Sigmoid colon (tissue), 7 donors: ENCODE data around the gene MBOAT1. TPM values are rescaled to one million over a fixed set of nuclear protein-coding genes. Genes with fewer than 3 reads are reported as not detected.

Source experiments
- DNase-seq: peaks from one replicate; pipeline ENCODE4 v3.0.0-alpha.2; 2019
- H3K27ac ChIP-seq, 4 donors: fragments of 200-600 bp; sonication (generic); one replicate each; pipeline ENCODE4 v1.5.1; 2016 to 2019; ENCODE audit warnings: mild to moderate bottlenecking in 1 of 4
- H3K27me3 ChIP-seq, 3 donors: fragments of 200-600 bp; sonication (generic); one replicate each; pipeline ENCODE4 v1.5.1; 2019; ENCODE audit warnings: mild to moderate bottlenecking in 1 of 3
- H3K36me3 ChIP-seq, 4 donors: fragments of 200-600 bp; sonication (generic); one replicate each; pipeline ENCODE4 v1.5.1; 2016 to 2019
- H3K4me1 ChIP-seq, 4 donors: fragments of 200-600 bp; sonication (generic); one replicate each; pipeline ENCODE4 v1.5.1; 2017 to 2019
- H3K4me3 ChIP-seq, 4 donors: fragments of 200-600 bp; sonication (generic); one replicate each; pipeline ENCODE4 v1.5.1; 2017 to 2019; ENCODE audit warnings: mild to moderate bottlenecking in 2 of 4, moderate library complexity in 1 of 4
- H3K9me3 ChIP-seq, 4 donors: fragments of 200-600 bp in 3 of 4; sonication (generic) in 3 of 4; one replicate each; pipeline versions ENCODE4 v1.5.1 to v1.6.1; 2013 to 2019
- EP300 ChIP-seq, 4 donors: sonication (generic); formaldehyde crosslinking; IDR thresholded peaks; one replicate each; pipeline ENCODE4 v1.6.1; 2017; ENCODE audit warnings: antibody characterized with exemption in 4 of 4
- POLR2A ChIP-seq, 2 donors: fragments of 450-650 bp; IDR thresholded peaks; one replicate each; pipeline ENCODE4 v1.6.1; 2016; ENCODE audit warnings: antibody characterized with exemption in 2 of 2, mild to moderate bottlenecking in 2 of 2, moderate library complexity in 2 of 2
- POLR2AphosphoS5 ChIP-seq, 4 donors: sonication (generic); formaldehyde crosslinking; IDR thresholded peaks; one replicate each; pipeline ENCODE4 v1.6.1; 2017; ENCODE audit warnings: antibody characterized with exemption in 4 of 4
- WGBS, 2 donors: extraction: QIAGEN DNeasy Blood & Tissue Kit; methylation state at CpG; one replicate each; pipeline ENCODE4 v1.1.7; 2013; 5-methylcytosine and 5-hydroxymethylcytosine counted together
- intact Hi-C: fragments of 100-400 bp; cut with DNase I; formaldehyde crosslinking; loops from one replicate; pipeline ENCODE4 v1.15.1; 2023
- polyA plus RNA-seq, 3 donors: library from polyadenylated mRNA; stranded (reverse); fragments of 200-250 nt; gene quantifications; one replicate each; pipeline ENCODE4 v1.2.3, GENCODE V29; 2013
- total RNA-seq, 4 donors: library from RNA; depleted of rRNA; stranded (reverse); fragments of >200 nt; gene quantifications; one replicate each; pipeline ENCODE4 v1.1.0, GENCODE V29; 2016
- TF ChIP-seq, protein P1 (sequence below), 4 experiments: fragments of 450-650 bp in 3 of 4; fragments of 200-600 bp in 1 of 4; IDR thresholded peaks; one replicate each; pipeline ENCODE4 v1.5.1; 2016 to 2019; ENCODE audit warnings: antibody characterized with exemption in 4 of 4, mild to moderate bottlenecking in 3 of 4, moderate library complexity in 2 of 4
- donor health status: healthy with polysubstance abuse.
- donor health status: Bipolar disorder and iron deficiency.
- donor health status: healthy.

MBOAT1 gene
- total and polyA plus RNA-seq, 7 donors = 2.4 to 16.6 (median 10.7) TPM

DNA sequence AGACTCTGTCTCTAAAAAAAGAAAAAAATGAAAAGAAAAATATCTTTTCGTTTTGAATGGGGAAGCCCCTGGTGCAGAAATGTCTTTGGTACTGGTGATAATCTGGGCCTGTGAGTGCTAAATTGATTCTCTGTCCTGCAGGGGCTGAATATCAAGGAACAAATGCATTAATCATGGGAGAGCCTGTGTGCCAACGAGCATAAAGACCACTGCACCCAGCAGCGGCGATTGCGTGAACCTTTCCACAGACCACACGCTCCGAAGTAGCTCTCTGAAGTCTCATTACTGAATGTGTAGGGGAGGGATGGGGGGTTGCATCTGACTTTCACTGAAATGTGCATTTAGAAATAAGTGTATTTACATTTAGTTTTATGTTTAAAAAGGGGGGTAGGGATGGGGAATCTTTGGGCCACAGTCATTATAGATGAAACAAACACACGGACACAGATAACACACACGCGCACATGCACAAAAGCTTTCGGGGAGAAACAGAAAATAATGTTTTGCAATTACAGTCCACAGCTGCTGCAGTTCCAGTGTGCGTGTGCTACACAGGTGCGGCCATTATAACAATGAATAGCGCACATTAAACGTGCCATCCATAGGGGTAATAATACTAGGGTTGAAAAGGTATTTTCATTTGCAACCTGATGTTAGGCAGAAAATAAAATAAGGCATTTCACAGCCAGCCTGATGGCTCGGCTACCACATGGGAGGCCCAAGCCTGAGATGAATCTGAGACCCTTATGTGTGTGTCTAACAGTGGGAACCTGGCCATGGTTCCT lies 154.0 kb downstream of the MBOAT1 start:
- H3K9me3 ChIP-seq = no peaks in the 10 kb centered on the region
- no peaks in the 10 kb centered on the region for H3K27me3 ChIP-seq
- TF ChIP-seq POLR2AphosphoS5 (IDR thresholded peaks at IDR 0.05) = no peak
- TF ChIP-seq, protein P1, sequence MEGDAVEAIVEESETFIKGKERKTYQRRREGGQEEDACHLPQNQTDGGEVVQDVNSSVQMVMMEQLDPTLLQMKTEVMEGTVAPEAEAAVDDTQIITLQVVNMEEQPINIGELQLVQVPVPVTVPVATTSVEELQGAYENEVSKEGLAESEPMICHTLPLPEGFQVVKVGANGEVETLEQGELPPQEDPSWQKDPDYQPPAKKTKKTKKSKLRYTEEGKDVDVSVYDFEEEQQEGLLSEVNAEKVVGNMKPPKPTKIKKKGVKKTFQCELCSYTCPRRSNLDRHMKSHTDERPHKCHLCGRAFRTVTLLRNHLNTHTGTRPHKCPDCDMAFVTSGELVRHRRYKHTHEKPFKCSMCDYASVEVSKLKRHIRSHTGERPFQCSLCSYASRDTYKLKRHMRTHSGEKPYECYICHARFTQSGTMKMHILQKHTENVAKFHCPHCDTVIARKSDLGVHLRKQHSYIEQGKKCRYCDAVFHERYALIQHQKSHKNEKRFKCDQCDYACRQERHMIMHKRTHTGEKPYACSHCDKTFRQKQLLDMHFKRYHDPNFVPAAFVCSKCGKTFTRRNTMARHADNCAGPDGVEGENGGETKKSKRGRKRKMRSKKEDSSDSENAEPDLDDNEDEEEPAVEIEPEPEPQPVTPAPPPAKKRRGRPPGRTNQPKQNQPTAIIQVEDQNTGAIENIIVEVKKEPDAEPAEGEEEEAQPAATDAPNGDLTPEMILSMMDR (IDR thresholded peaks at IDR 0.05) = no peak
- TF ChIP-seq POLR2A (IDR thresholded peaks at IDR 0.05) = no peak
- TF ChIP-seq EP300 (IDR thresholded peaks at IDR 0.05) = no peak
- intact Hi-C loops = loop anchor here (5.0 to 10.0 kb wide), 2 partner anchors 1064 to 1311 kb away; no protein-coding TSS in a partner anchor
- peaks cover 0 to 9% (median 3%) of the 10 kb centered on the region in 4 donors for H3K4me1 ChIP-seq
- DNase-seq = no peak
- H3K27ac ChIP-seq = no peak overlapping the region
- 86 to 87% methylated on average over 16 of the region's 16 CpGs for WGBS, 2 donors
- H3K36me3 ChIP-seq = no peaks in the 10 kb centered on the region
- no peak overlapping the region for H3K4me3 ChIP-seq

DNA sequence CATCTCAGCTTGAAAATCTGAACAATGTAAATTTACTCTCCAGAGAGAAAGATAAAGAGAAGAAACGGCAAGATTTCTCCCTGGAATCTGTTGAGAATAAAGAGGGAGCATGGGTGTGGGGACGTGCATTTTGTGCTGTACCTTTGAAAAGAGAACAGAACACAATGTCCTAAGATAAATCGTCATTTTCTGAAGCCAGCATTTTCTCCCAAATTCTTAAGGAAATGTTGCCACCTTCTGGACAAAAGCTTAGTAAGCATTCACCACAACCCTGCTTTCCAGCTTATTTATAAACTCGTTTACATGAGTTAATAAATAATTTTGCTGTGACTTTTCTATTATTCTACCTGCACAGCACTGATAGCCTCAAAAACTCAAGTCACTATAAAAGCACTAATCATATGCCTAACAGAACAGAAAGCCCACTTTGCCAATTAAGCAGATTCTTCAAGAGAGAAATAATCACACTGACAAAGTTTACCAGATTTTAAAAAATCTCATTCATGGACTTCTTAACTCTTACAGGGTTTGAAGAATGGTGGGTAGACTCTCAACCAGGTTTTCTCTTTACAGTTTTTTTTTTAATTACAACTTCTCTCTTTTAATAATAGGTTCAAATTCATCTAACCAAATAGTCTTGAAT lies 155.8 kb downstream of the MBOAT1 start:
- Histone ChIP-seq H3K4me1 (peaks cover 0 to 9% (median 3%) of the 10 kb centered on the region in 4 donors), H3K4me3 (no peak overlapping the region), H3K9me3 (no peaks in the 10 kb centered on the region), H3K27me3 (no peaks in the 10 kb centered on the region), H3K36me3 (no peaks in the 10 kb centered on the region), H3K27ac (no peak overlapping the region)
- DNase-seq = no peak
- WGBS, 2 donors = 5 to 11% methylated on average over 4 of the region's 4 CpGs
- intact Hi-C loops = loop anchor here (1.0 to 10.0 kb wide), 3 partner anchors 1062 to 1460 kb away; no protein-coding TSS in a partner anchor
- TF ChIP-seq POLR2AphosphoS5 (IDR thresholded peaks at IDR 0.05) = no peak
- TF ChIP-seq, protein P1 (IDR thresholded peaks at IDR 0.05) = peak in 2 of 4 experiments; percentile 15 to 37
- TF ChIP-seq EP300 (IDR thresholded peaks at IDR 0.05) = peak in 1 of 4 donors; percentile 19
- no peak for TF ChIP-seq POLR2A (IDR thresholded peaks at IDR 0.05)

DNA sequence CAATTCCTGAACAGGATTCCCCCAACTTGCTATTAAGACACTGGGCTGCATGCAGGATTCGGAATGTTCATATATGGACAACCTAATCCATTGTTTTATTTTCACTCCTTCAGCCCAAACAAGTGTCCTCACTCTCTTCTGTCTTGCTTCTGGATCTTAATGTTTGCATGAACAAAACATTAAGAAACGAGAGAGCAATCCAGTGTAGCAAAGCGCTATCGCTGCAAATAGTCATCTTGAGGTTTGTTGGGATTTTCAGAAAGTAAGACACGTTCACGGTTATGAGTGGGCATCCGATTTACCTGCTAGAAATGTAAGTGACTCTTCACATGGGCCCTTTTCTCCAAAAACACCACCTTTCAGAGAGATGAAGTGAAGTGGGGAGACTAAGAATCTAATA lies 156.4 kb downstream of the MBOAT1 start:
- Histone ChIP-seq H3K27me3 (no peaks in the 10 kb centered on the region), H3K4me3 (no peak overlapping the region), H3K36me3 (no peaks in the 10 kb centered on the region), H3K4me1 (peaks cover 0 to 9% (median 3%) of the 10 kb centered on the region in 4 donors), H3K27ac (no peak overlapping the region), H3K9me3 (no peaks in the 10 kb centered on the region)
- DNase-seq = no peak
- intact Hi-C loops = loop anchor here (1.0 to 10.0 kb wide), 3 partner anchors 1061 to 1460 kb away; no protein-coding TSS in a partner anchor
- TF ChIP-seq POLR2AphosphoS5 (IDR thresholded peaks at IDR 0.05) (no peak), POLR2A (IDR thresholded peaks at IDR 0.05) (no peak), EP300 (IDR thresholded peaks at IDR 0.05) (no peak)
- TF ChIP-seq, protein P1 (IDR thresholded peaks at IDR 0.05) = no peak
- 87 to 89% methylated on average over 7 of the region's 7 CpGs for WGBS, 2 donors

Other genes starting within 250 kb of the MBOAT1 start
- gene E2F3, start 189.4 kb upstream of the MBOAT1 start, total RNA-seq = 1 to 10 TPM; 2.5 to 4.7 (median 3.2) TPM
- gene E2F3, start 189.4 kb upstream of the MBOAT1 start, polyA plus RNA-seq = 1 to 10 TPM; 2.8 to 6.9 (median 3.0) TPM